ENCODE data around the gene CIPC. TPM values are rescaled to one million over a fixed set of nuclear protein-coding genes. Genes with fewer than 3 reads are reported as not detected.

Gene CIPC
- total RNA-seq, 1 experiment from 2014 or later: 26.6 TPM

DNA sequence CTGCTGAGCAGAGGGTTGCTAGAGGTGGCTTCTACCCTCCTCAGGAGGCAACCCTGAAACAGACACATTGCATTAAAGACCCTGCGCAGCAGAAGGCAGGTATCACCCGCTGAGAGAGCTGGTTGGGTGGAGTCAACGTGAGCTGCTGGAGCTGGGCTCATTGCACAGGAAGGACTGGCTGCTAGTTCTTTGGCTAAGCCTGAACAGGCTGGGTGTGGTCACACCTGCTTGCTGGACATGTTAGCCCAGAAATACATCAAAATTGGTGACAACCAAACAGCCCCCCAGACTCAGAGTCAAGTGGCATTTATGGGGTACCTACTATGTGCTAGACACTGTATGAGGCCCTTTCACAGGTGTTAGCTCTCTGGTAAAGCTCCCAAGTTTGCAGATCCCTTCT is 35.8 kb upstream of the CIPC start:
- Histone ChIP-seq H3K4me1 (ENCODE audit: insufficient read depth, low read length) (peaks cover 11% of the 10 kb centered on the region), H3K79me2 (ENCODE audit: low read length) (no peaks in the 10 kb centered on the region), H3K36me3 (ENCODE audit: low read depth, low read length) (no peaks in the 10 kb centered on the region), H3K4me2 (ENCODE audit: low read length) (no peak overlapping the region), H3K9me2 (replicated peaks; ENCODE audit: low read length) (no peaks in the 10 kb centered on the region), H3K27ac (ENCODE audit: low read length) (no peak overlapping the region), H3K9me3 (ENCODE audit: low read length) (no peaks in the 10 kb centered on the region), H3K27me3 (ENCODE audit: low read length) (no peaks in the 10 kb centered on the region), H4K20me1 (ENCODE audit: low read length) (no peaks in the 10 kb centered on the region), H2AFZ (ENCODE audit: low read length) (no peak overlapping the region), H3K4me3 (ENCODE audit: low read length) (no peak overlapping the region), H3K9ac (ENCODE audit: low read length) (no peak overlapping the region), H3F3A (ENCODE audit: low read length, unreplicated experiment) (no peaks in the 10 kb centered on the region)
- no peak for ATAC-seq
- CTCF ChIA-PET: no interaction called here
- DNase-seq: no peak
- POLR2A ChIA-PET (ENCODE audit: unreplicated experiment): no interaction called here
- BruUV-seq (replicated peaks): no TSS peak
- TF ChIP-seq EZH2phosphoT487 (IDR thresholded peaks at IDR 0.05; ENCODE audit: borderline replicate concordance, low read length): no peak
- TF ChIP-seq, protein P1, sequence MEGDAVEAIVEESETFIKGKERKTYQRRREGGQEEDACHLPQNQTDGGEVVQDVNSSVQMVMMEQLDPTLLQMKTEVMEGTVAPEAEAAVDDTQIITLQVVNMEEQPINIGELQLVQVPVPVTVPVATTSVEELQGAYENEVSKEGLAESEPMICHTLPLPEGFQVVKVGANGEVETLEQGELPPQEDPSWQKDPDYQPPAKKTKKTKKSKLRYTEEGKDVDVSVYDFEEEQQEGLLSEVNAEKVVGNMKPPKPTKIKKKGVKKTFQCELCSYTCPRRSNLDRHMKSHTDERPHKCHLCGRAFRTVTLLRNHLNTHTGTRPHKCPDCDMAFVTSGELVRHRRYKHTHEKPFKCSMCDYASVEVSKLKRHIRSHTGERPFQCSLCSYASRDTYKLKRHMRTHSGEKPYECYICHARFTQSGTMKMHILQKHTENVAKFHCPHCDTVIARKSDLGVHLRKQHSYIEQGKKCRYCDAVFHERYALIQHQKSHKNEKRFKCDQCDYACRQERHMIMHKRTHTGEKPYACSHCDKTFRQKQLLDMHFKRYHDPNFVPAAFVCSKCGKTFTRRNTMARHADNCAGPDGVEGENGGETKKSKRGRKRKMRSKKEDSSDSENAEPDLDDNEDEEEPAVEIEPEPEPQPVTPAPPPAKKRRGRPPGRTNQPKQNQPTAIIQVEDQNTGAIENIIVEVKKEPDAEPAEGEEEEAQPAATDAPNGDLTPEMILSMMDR (conservative IDR thresholded peaks at IDR 0.05; ENCODE audit: low read depth, low read length): no peak
- TF ChIP-seq EZH2 (IDR thresholded peaks at IDR 0.05; ENCODE audit: low read length, unreplicated experiment): no peak
- intact Hi-C loops (cut with micrococcal nuclease): no loop called here

DNA sequence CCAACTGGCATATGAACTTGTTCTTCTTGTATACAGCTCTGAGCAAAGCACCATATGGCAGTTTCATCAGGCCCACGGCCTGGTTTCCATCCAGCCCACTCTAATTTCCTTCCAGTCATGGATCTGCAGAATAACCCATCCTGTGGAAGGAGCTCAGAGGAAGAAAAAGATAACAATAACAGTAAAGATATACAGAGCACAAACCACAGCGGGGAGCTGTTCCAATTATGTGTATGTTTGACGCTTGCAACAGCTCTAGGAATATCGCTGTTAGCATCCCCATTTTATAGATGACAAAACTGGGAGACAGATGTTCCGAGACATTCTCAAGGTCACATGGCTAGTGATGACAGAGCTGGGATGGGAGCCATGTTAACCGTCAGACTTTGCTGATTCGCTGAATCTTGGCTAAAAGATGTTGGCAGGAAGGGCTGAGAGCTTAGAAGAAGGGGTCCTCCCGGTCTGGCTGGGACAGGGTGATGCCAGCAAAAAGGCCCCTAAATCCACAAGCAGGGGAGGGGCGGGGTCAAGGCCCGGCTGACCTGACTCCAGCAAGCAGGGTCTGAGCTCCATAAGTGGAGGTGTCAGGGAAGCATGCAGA is 34.4 kb upstream of the CIPC start:
- Histone ChIP-seq H2AFZ (ENCODE audit: low read length) (no peak overlapping the region), H3K4me2 (ENCODE audit: low read length) (no peak overlapping the region), H3K79me2 (ENCODE audit: low read length) (no peaks in the 10 kb centered on the region), H3K9ac (ENCODE audit: low read length) (no peak overlapping the region), H3K4me1 (ENCODE audit: insufficient read depth, low read length) (peaks cover 21% of the 10 kb centered on the region), H3K36me3 (ENCODE audit: low read depth, low read length) (no peaks in the 10 kb centered on the region), H3K4me3 (ENCODE audit: low read length) (no peak overlapping the region), H3K27me3 (ENCODE audit: low read length) (no peaks in the 10 kb centered on the region), H4K20me1 (ENCODE audit: low read length) (no peaks in the 10 kb centered on the region), H3F3A (ENCODE audit: low read length, unreplicated experiment) (no peaks in the 10 kb centered on the region), H3K27ac (ENCODE audit: low read length) (no peak overlapping the region), H3K9me2 (replicated peaks; ENCODE audit: low read length) (no peaks in the 10 kb centered on the region), H3K9me3 (ENCODE audit: low read length) (no peaks in the 10 kb centered on the region)
- ChIA-PET POLR2A (ENCODE audit: unreplicated experiment) (interaction anchor here (0.5 to 0.9 kb wide), 3 partner anchors 36 to 144 kb away, joined by 3 to 5 read pairs (median 3); no protein-coding TSS in a partner anchor), CTCF (no interaction called here)
- intact Hi-C loops (cut with micrococcal nuclease): no loop called here
- ATAC-seq (no peak), DNase-seq (no peak)
- no TSS peak for BruUV-seq (replicated peaks)
- no peak for TF ChIP-seq EZH2 (IDR thresholded peaks at IDR 0.05; ENCODE audit: low read length, unreplicated experiment)
- TF ChIP-seq EZH2phosphoT487 (IDR thresholded peaks at IDR 0.05; ENCODE audit: borderline replicate concordance, low read length): no peak

DNA sequence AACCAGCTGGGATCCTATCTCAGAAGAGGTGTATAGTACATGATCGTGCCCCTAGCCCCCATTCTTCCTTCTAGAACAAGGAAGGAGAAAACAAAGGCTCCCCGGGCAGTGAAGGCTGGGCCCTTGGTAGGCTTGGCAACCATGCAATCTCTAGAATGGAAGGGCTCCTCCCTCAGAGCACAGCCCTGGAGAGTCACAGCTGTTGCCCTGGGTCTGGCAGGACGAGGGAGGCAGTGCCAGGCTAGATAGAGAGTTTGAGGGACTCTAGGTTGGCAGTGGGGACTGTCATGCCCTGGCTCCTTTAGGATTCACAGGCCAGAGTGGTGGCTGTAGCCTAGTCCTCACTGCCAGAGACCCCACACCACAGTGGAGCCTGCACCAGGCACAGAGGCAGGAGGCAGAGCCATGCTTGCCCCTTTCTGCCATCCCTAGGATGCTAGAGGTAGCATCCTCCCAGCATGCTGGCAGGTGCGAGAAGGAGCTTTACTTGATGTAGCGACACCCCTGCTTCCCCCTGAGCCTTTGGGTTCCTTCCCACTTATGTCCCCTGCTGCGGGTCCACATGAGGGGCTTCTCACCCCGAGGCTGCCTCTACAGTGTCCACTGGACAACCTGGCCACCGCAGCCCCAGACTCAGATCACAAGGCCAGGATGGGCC is 33.4 kb upstream of the CIPC start:
- CTCF ChIA-PET: no interaction called here

More for the DNA sequence above, 33.4 kb upstream of the CIPC start:
- no peaks in the 10 kb centered on the region for H3F3A ChIP-seq (ENCODE audit: low read length, unreplicated experiment)
- no peak for DNase-seq
- H3K9me2 ChIP-seq (replicated peaks; ENCODE audit: low read length): no peaks in the 10 kb centered on the region
- intact Hi-C loops (cut with micrococcal nuclease): no loop called here
- no peak overlapping the region for H3K4me3 ChIP-seq (ENCODE audit: low read length)
- no peak overlapping the region for H3K27ac ChIP-seq (ENCODE audit: low read length)
- POLR2A ChIA-PET (ENCODE audit: unreplicated experiment): interaction anchor here (0.9 kb wide), 1 partner anchor 37 kb away, joined by 5 read pairs; no protein-coding TSS in a partner anchor
- no peak for ATAC-seq
- H3K4me2 ChIP-seq (ENCODE audit: low read length): no peak overlapping the region
- no peak overlapping the region for H3K9ac ChIP-seq (ENCODE audit: low read length)
- BruUV-seq (replicated peaks): no TSS peak
- H3K4me1 ChIP-seq (ENCODE audit: insufficient read depth, low read length): peaks cover 17% of the 10 kb centered on the region
- H3K79me2 ChIP-seq (ENCODE audit: low read length): no peaks in the 10 kb centered on the region
- H2AFZ ChIP-seq (ENCODE audit: low read length): no peak overlapping the region
- no peaks in the 10 kb centered on the region for H3K27me3 ChIP-seq (ENCODE audit: low read length)
- TF ChIP-seq, protein P1 (conservative IDR thresholded peaks at IDR 0.05; ENCODE audit: low read depth, low read length): no peak
- no peak for TF ChIP-seq EZH2phosphoT487 (IDR thresholded peaks at IDR 0.05; ENCODE audit: borderline replicate concordance, low read length)
- no peak for TF ChIP-seq EZH2 (IDR thresholded peaks at IDR 0.05; ENCODE audit: low read length, unreplicated experiment)
- H4K20me1 ChIP-seq (ENCODE audit: low read length): no peaks in the 10 kb centered on the region
- no peaks in the 10 kb centered on the region for H3K9me3 ChIP-seq (ENCODE audit: low read length)
- H3K36me3 ChIP-seq (ENCODE audit: low read depth, low read length): no peaks in the 10 kb centered on the region
